Mesenteric fat pad (tissue), 1 donor: ENCODE measurements around the gene SF3B1. TPM values are rescaled to one million over a fixed set of nuclear protein-coding genes. Genes with fewer than 3 reads are reported as not detected.
"Not testable (repeated sequence)": the region's sequence is repeated elsewhere in the genome, so short reads cannot be mapped to it uniquely, and the experiment has no call there.

ENCODE experiments used
- DNase-seq: peaks from one replicate; pipeline ENCODE4 v3.0.0-alpha.2; 2020; ENCODE audit warnings: low spot score
- long read RNA-seq: library from polyadenylated mRNA; unstranded; transcript quantifications from one replicate; pipeline ENCODE4 v2.0.0, GENCODE V29; 2020
- total RNA-seq: library from RNA; stranded (reverse); fragmentation: NEBNext Ultra II Directional; extraction: Animal tissue kit (Norgen Biotek cat#: 25700); gene quantifications from one replicate; pipeline ENCODE4 v1.2.1, GENCODE V29; 2021
- donor health status: DM: yes; HTN: yes; CAD: no.

Gene SF3B1
- 206 TPM for total RNA-seq
- long read RNA-seq, full-length matches to known transcripts = 4 of 277 reads
- long read RNA-seq, partial matches to known transcripts = 258 of 277 reads
- long read RNA-seq, other reads (novel, unspliced or antisense) = 15 of 277 reads

GRCh38 chr2:197434541-197435513 is at the start of gene SF3B1:
Gene SF3B1, minus strand, starts transcription at chr2:197435028. Its CDS starts 29 bp downstream, at chr2:197434999.
- DNase-seq = peak; percentile 100

GRCh38 chr2:197484248-197484647 is 49.4 kb upstream of the SF3B1 start:
- DNase-seq = not testable (repeated sequence)

- DNase-seq = no peak
Measured at GRCh38 chr2:197480165-197481036, 45.6 kb upstream of the SF3B1 start.

- DNase-seq = no peak
Measured at GRCh38 chr2:197477797-197478196, 43.0 kb upstream of the SF3B1 start.

- DNase-seq = no peak
Measured at GRCh38 chr2:197472166-197472565, 37.3 kb upstream of the SF3B1 start.

GRCh38 chr2:197464175-197464574 is 29.3 kb upstream of the SF3B1 start:
- DNase-seq = no peak

- DNase-seq = no peak
Measured at GRCh38 chr2:197461057-197461456, 26.2 kb upstream of the SF3B1 start.

GRCh38 chr2:197460649-197461048 is 25.8 kb upstream of the SF3B1 start:
- DNase-seq = no peak

- DNase-seq = no peak
Measured at GRCh38 chr2:197455428-197455827, 20.6 kb upstream of the SF3B1 start.

- DNase-seq = no peak
Measured at GRCh38 chr2:197454923-197455322, 20.1 kb upstream of the SF3B1 start.

- peak; percentile 90 for DNase-seq
Measured at GRCh38 chr2:197453914-197454398, 19.1 kb upstream of the SF3B1 start.

GRCh38 chr2:197453123-197453913 is 18.5 kb upstream of the SF3B1 start, which contains the start of gene COQ10B:
Gene COQ10B, plus strand, starts transcription at chr2:197453552. Its CDS starts 9 bp downstream, at chr2:197453561.
- DNase-seq = peak; percentile 99

- no peak for DNase-seq
Measured at GRCh38 chr2:197452754-197453122, 17.9 kb upstream of the SF3B1 start.

GRCh38 chr2:197450935-197451358 is 16.1 kb upstream of the SF3B1 start:
- DNase-seq = not testable (repeated sequence)

- no peak for DNase-seq
Measured at GRCh38 chr2:197450465-197450864, 15.6 kb upstream of the SF3B1 start.

GRCh38 chr2:197446844-197447243 is 12.0 kb upstream of the SF3B1 start:
- no peak for DNase-seq

- DNase-seq = no peak
Measured at GRCh38 chr2:197445746-197446145, 10.9 kb upstream of the SF3B1 start.

- no peak for DNase-seq
Measured at GRCh38 chr2:197442857-197443256, 8.0 kb upstream of the SF3B1 start.

GRCh38 chr2:197437380-197437779 is 2.6 kb upstream of the SF3B1 start:
- no peak for DNase-seq

- no peak for DNase-seq
Measured at GRCh38 chr2:197435598-197436420, 981 bp upstream of the SF3B1 start.
